ENCODE data around the gene RUNX1. TPM values are rescaled to one million over a fixed set of nuclear protein-coding genes. Genes with fewer than 3 reads are reported as not detected.

RUNX1 gene
- polyA plus RNA-seq, 3 donors: 6.2 to 49.7 (median 8.7) TPM

- Mint-ChIP-seq H3K27me3 (ENCODE audit: low read depth in 3 of 3) (no peaks in the 10 kb centered on the region), H3K9me3 (no peaks in the 10 kb centered on the region), H3K4me3 (peak overlapping the region; percentile 51 to 55), H3K27ac (peak overlapping the region; percentile 87 to 94 (median 90)), H3K36me3 (peaks cover 67 to 84% of the 10 kb centered on the region in 2 donors), H3K4me1 (peaks cover 36% of the 10 kb centered on the region)
- DNase-seq: peak; percentile 26 to 62 (median 57)
- peaks cover 90% of the 10 kb centered on the region for H3K79me2 ChIP-seq (ENCODE audit: insufficient read depth, low read length)
- H3K9me3 ChIP-seq (replicated peaks in 1 of 2; ENCODE audit: control insufficient read depth in 1 of 2, insufficient read depth in 1 of 2, low read length in 2 of 2): no peaks in the 10 kb centered on the region
- H3K4me3 ChIP-seq (replicated peaks in 1 of 3; ENCODE audit: low read depth in 2 of 3, low read length in 3 of 3): peak overlapping the region in 1 of 3 experiments; percentile 7
- peaks cover 87% of the 10 kb centered on the region for H4K20me1 ChIP-seq (ENCODE audit: insufficient read depth, low read length)
- intact Hi-C loops (cut with micrococcal nuclease): no loop called here
- TF ChIP-seq CTCF (IDR thresholded peaks at IDR 0.05): no peak
- H2AFZ ChIP-seq (ENCODE audit: insufficient read depth, low read depth, low read length, poor library complexity, severe bottlenecking): no peak overlapping the region
- H3K36me3 ChIP-seq (replicated peaks in 1 of 2; ENCODE audit: control insufficient read depth in 1 of 2, insufficient read depth in 2 of 2, low read length in 2 of 2): peaks cover 44 to 70% of the 10 kb centered on the region in 2 donors
- H3K27me3 ChIP-seq (ENCODE audit: control insufficient read depth in 2 of 2, insufficient read depth in 2 of 2, low read length in 2 of 2): no peaks in the 10 kb centered on the region
- 0% methylated on average over 1 of the region's 8 CpGs for WGBS (ENCODE audit: insufficient coverage)
- peak overlapping the region; percentile 12 for H3K4me2 ChIP-seq (replicated peaks; ENCODE audit: extremely low read depth, low read length, poor library complexity, severe bottlenecking)
- H3K4me1 ChIP-seq (ENCODE audit: control insufficient read depth in 1 of 2, insufficient read depth in 2 of 2, low read length in 2 of 2): peaks cover 33% of the 10 kb centered on the region in 2 donors
- H3K27ac ChIP-seq (ENCODE audit: low read depth in 1 of 2, low read length in 2 of 2): peak overlapping the region; percentile 61 to 81
- peak overlapping the region; percentile 17 for H3K9ac ChIP-seq (ENCODE audit: insufficient read depth, low read length, poor library complexity, severe bottlenecking)
Measured at GRCh38 chr21:34845521-34846451, 203.3 kb downstream of the RUNX1 start.

DNA sequence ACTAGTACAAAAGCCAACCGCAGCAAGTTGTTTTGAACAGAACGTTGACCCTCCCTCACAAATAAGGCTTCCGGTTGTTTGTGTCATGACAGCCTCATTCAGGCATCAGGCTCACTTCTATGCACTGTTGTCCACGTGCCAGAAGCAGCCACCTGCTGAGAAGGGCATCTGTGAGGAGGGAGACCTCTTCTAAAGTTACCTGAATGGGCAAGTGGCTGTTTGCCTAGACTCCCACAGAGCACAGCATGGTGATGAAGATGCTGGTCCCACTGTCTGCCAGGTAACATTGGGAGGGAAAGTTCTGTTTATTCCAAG, 204.2 kb downstream of the RUNX1 start:
- peaks cover 0 to 2% (median 0%) of the 10 kb centered on the region in 3 donors for H3K27me3 Mint-ChIP-seq (ENCODE audit: low read depth in 3 of 3)

More for the DNA sequence above, 204.2 kb downstream of the RUNX1 start:
- Histone ChIP-seq H3K27me3 (ENCODE audit: control insufficient read depth in 2 of 2, insufficient read depth in 2 of 2, low read length in 2 of 2) (no peaks in the 10 kb centered on the region), H3K4me1 (ENCODE audit: control insufficient read depth in 1 of 2, insufficient read depth in 2 of 2, low read length in 2 of 2) (peaks cover 33% of the 10 kb centered on the region in 2 donors), H4K20me1 (ENCODE audit: insufficient read depth, low read length) (peaks cover 88% of the 10 kb centered on the region), H3K9me3 (replicated peaks in 1 of 2; ENCODE audit: control insufficient read depth in 1 of 2, insufficient read depth in 1 of 2, low read length in 2 of 2) (no peaks in the 10 kb centered on the region), H3K36me3 (replicated peaks in 1 of 2; ENCODE audit: control insufficient read depth in 1 of 2, insufficient read depth in 2 of 2, low read length in 2 of 2) (peaks cover 45 to 70% of the 10 kb centered on the region in 2 donors), H2AFZ (ENCODE audit: insufficient read depth, low read depth, low read length, poor library complexity, severe bottlenecking) (no peak overlapping the region), H3K27ac (ENCODE audit: low read depth in 1 of 2, low read length in 2 of 2) (peak overlapping the region; percentile 61 to 81), H3K4me3 (replicated peaks in 1 of 3; ENCODE audit: low read depth in 2 of 3, low read length in 3 of 3) (peak overlapping the region in 1 of 3 experiments; percentile 2), H3K9ac (ENCODE audit: insufficient read depth, low read length, poor library complexity, severe bottlenecking) (peak overlapping the region; percentile 17), H3K79me2 (ENCODE audit: insufficient read depth, low read length) (peaks cover 90% of the 10 kb centered on the region), H3K4me2 (replicated peaks; ENCODE audit: extremely low read depth, low read length, poor library complexity, severe bottlenecking) (peak overlapping the region; percentile 12)
- H3K36me3 Mint-ChIP-seq: peaks cover 68 to 84% of the 10 kb centered on the region in 2 donors
- WGBS (ENCODE audit: insufficient coverage): 90% methylated on average over 2 of the region's 4 CpGs
- H3K9me3 Mint-ChIP-seq: no peaks in the 10 kb centered on the region
- DNase-seq: no peak
- intact Hi-C loops (cut with micrococcal nuclease): no loop called here
- peak overlapping the region; percentile 51 to 67 for H3K4me3 Mint-ChIP-seq
- H3K27ac Mint-ChIP-seq: peak overlapping the region; percentile 85 to 94 (median 90)
- TF ChIP-seq CTCF (IDR thresholded peaks at IDR 0.05): no peak
- H3K4me1 Mint-ChIP-seq: peaks cover 37% of the 10 kb centered on the region
